Suprapubic skin (tissue), 3 donors: Measurements from ENCODE around the gene NKAIN2.

ENCODE experiments used
- EP300 ChIP-seq: sonication (generic); formaldehyde crosslinking; IDR thresholded peaks from one replicate; pipeline ENCODE4 v1.6.1; 2017; ENCODE audit warnings: antibody characterized with exemption
- POLR2A ChIP-seq, 2 donors: fragments of 450-650 bp; IDR thresholded peaks; one replicate each; pipeline ENCODE4 v1.6.1; 2017; ENCODE audit warnings: antibody characterized with exemption in 2 of 2, mild to moderate bottlenecking in 2 of 2, moderate library complexity in 2 of 2
- TF ChIP-seq, protein P1 (sequence below), 2 donors: fragments of 200-600 bp in 1 of 2; fragments of 450-650 bp in 1 of 2; sonication (generic) in 1 of 2; IDR thresholded peaks; one replicate each; pipeline ENCODE4 v1.5.1; 2016 to 2019; ENCODE audit warnings: antibody characterized with exemption in 2 of 2, mild to moderate bottlenecking in 1 of 2, moderate library complexity in 1 of 2

GRCh38 chr6:124033501-124033900 is 229.8 kb downstream of the NKAIN2 start:
- TF ChIP-seq, protein P1, sequence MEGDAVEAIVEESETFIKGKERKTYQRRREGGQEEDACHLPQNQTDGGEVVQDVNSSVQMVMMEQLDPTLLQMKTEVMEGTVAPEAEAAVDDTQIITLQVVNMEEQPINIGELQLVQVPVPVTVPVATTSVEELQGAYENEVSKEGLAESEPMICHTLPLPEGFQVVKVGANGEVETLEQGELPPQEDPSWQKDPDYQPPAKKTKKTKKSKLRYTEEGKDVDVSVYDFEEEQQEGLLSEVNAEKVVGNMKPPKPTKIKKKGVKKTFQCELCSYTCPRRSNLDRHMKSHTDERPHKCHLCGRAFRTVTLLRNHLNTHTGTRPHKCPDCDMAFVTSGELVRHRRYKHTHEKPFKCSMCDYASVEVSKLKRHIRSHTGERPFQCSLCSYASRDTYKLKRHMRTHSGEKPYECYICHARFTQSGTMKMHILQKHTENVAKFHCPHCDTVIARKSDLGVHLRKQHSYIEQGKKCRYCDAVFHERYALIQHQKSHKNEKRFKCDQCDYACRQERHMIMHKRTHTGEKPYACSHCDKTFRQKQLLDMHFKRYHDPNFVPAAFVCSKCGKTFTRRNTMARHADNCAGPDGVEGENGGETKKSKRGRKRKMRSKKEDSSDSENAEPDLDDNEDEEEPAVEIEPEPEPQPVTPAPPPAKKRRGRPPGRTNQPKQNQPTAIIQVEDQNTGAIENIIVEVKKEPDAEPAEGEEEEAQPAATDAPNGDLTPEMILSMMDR (IDR thresholded peaks at IDR 0.05) = no peak
- TF ChIP-seq POLR2A (IDR thresholded peaks at IDR 0.05) (no peak), EP300 (no peak)
